ENCODE data around the gene PGAP2. TPM values are rescaled to one million over a fixed set of nuclear protein-coding genes. Genes with fewer than 3 reads are reported as not detected.

PGAP2 gene
- total RNA-seq, 2 donors from 2014 or later, result 26.6 to 33.5 TPM

Small RNAs within 50 kb of the gene (small RNA-seq; reads per million reads assigned to genes)
- gene RNU7-50P, result 0 reads per million in 2 donors

Other genes with a start within 250 kb of the PGAP2 start
- 1 to 10 TPM in 1 of 2 donors, not detected in 1; 3.1 TPM for gene ART5, start 166.6 kb upstream of the PGAP2 start, total RNA-seq
- not detected for gene ART1, start 163.4 kb upstream of the PGAP2 start, total RNA-seq
- under 1 TPM; 0.74 to 0.96 TPM for gene CHRNA10, start 137.2 kb upstream of the PGAP2 start, total RNA-seq
- gene NUP98, start 11.0 kb upstream of the PGAP2 start, total RNA-seq, result 100 to 1,000 TPM; 127 to 136 TPM
- 10 to 100 TPM; 41.1 to 56.4 TPM for gene RHOG, start 32.4 kb downstream of the PGAP2 start, total RNA-seq
- gene STIM1, start 47.1 kb downstream of the PGAP2 start, total RNA-seq, result 10 to 100 TPM; 34.1 to 65.0 TPM